ENCODE measurements around the gene KDM7A. TPM values are rescaled to one million over a fixed set of nuclear protein-coding genes. Genes with fewer than 3 reads are reported as not detected.

KDM7A gene
- polyA plus RNA-seq, 2 of the 4 experiments (the other 2 are of a cell fraction): 1.4 to 4.1 TPM

GRCh38 chr7:140050100-140050499, 126.7 kb downstream of the KDM7A start:
- 89% methylated on average over 3 of the region's 3 CpGs for WGBS (ENCODE audit: missing lambda C conversion rate)
- ATAC-seq: no peak

DNA sequence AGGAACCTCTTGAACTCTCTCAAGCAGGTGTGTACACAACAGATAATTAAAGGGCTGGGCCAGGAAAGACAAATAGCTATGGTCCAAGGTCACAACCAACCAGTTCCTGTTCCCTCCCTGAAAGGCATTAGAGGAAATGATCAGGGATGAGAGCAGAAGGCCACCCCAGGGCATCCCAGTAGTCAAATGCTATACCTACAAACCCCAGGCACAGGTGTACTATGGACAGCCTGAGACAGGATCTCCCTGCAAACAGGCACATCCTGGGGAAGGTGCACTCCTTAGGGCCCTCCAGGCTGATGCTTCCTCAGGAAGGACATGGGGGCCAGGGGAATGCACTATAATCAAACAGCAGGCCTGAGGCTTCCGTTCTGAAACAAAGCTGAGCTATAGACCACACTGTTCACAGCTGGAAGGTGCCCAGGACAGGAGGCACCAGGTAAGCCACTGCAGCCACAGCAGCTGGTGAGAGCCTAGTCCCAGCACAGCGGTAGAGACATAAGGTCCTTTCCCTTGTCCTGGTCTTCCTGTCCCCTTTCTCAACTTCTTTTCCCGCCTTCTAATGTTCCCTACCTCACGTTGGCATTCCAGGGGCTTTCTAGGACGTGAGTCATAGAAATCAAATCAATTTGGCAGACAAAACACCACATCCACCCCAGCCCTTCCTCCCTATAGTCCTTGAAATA, 127.3 kb downstream of the KDM7A start:
- no peaks in the 10 kb centered on the region for H3K9me3 ChIP-seq
- H3K27ac ChIP-seq: no peak overlapping the region
- no peak overlapping the region for H3K4me3 ChIP-seq
- no peak overlapping the region for H3K4me2 ChIP-seq
- FAIRE-seq (no peak), DNase-seq (ENCODE audit: low read depth in 1 of 2, low spot score in 1 of 2) (no peak), ATAC-seq (no peak)
- WGBS (ENCODE audit: missing lambda C conversion rate): 77% methylated on average over 5 of the region's 5 CpGs
- no peak for TF ChIP-seq GATA3 (IDR thresholded peaks at IDR 0.05; ENCODE audit: borderline replicate concordance)
- TF ChIP-seq PHF8 (IDR thresholded peaks at IDR 0.05; ENCODE audit: borderline replicate concordance, low read depth): no peak
- no peak for TF ChIP-seq MAZ (IDR thresholded peaks at IDR 0.05; ENCODE audit: borderline replicate concordance, low read depth, low read length)
- TF ChIP-seq, protein P1, sequence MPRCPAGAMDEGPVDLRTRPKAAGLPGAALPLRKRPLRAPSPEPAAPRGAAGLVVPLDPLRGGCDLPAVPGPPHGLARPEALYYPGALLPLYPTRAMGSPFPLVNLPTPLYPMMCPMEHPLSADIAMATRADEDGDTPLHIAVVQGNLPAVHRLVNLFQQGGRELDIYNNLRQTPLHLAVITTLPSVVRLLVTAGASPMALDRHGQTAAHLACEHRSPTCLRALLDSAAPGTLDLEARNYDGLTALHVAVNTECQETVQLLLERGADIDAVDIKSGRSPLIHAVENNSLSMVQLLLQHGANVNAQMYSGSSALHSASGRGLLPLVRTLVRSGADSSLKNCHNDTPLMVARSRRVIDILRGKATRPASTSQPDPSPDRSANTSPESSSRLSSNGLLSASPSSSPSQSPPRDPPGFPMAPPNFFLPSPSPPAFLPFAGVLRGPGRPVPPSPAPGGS (IDR thresholded peaks at IDR 0.05): no peak
- no peak for TF ChIP-seq SREBF2 (IDR thresholded peaks at IDR 0.05)
- TF ChIP-seq RCOR1 (IDR thresholded peaks at IDR 0.05; ENCODE audit: low read depth, low read length): no peak
- TF ChIP-seq HMGXB4 (CRISPR knock-in tag; IDR thresholded peaks at IDR 0.05; ENCODE audit: borderline replicate concordance): no peak
- no peak for TF ChIP-seq FOXS1 (CRISPR knock-in tag; IDR thresholded peaks at IDR 0.05)
- no peak for TF ChIP-seq CEBPB (IDR thresholded peaks at IDR 0.05)
- TF ChIP-seq, protein P2, sequence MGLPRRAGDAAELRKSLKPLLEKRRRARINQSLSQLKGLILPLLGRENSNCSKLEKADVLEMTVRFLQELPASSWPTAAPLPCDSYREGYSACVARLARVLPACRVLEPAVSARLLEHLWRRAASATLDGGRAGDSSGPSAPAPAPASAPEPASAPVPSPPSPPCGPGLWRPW (IDR thresholded peaks at IDR 0.05): no peak
- TF ChIP-seq KDM1A (IDR thresholded peaks at IDR 0.05; ENCODE audit: low read depth): no peak
- TF ChIP-seq TP53 (CRISPR knock-in tag; IDR thresholded peaks at IDR 0.05): no peak
- TF ChIP-seq KDM5A (IDR thresholded peaks at IDR 0.05): no peak
- peaks cover 10% of the 10 kb centered on the region; the same call in 1 of the 3 replicates for H3K4me1 ChIP-seq
- CTCF ChIA-PET: interaction anchor here (1.8 kb wide), 1 partner anchor 10 kb away, joined by 4 read pairs; no protein-coding TSS in a partner anchor
- POLR2A ChIA-PET: no interaction called here

More at GRCh38 chr7:140050100-140050499, 126.7 kb downstream of the KDM7A start:
- H3K4me2 ChIP-seq: no peak overlapping the region
- peaks cover 10% of the 10 kb centered on the region; the same call in 1 of the 3 replicates for H3K4me1 ChIP-seq
- FAIRE-seq (no peak), DNase-seq (ENCODE audit: low read depth in 1 of 2, low spot score in 1 of 2) (no peak)
- ChIA-PET CTCF (interaction anchor here (0.6 kb wide), 1 partner anchor 118 kb away, joined by 3 read pairs; no protein-coding TSS in a partner anchor), POLR2A (no interaction called here)
- no peak for TF ChIP-seq HEYL (CRISPR knock-in tag; IDR thresholded peaks at IDR 0.05)
- TF ChIP-seq HMGXB4 (CRISPR knock-in tag; IDR thresholded peaks at IDR 0.05; ENCODE audit: borderline replicate concordance): no peak
- H3K9me3 ChIP-seq: no peaks in the 10 kb centered on the region
- no peak overlapping the region for H3K4me3 ChIP-seq
- H3K27ac ChIP-seq: no peak overlapping the region

GRCh38 chr7:140048989-140049338, 127.8 kb downstream of the KDM7A start:
- FAIRE-seq (no peak), DNase-seq (ENCODE audit: low read depth in 1 of 2, low spot score in 1 of 2) (no peak), ATAC-seq (no peak)
- peaks cover 10% of the 10 kb centered on the region; the same call in 1 of the 3 replicates for H3K4me1 ChIP-seq
- H3K4me3 ChIP-seq: no peak overlapping the region
- no peaks in the 10 kb centered on the region for H3K9me3 ChIP-seq
- H3K27ac ChIP-seq: no peak overlapping the region
- no peak overlapping the region for H3K4me2 ChIP-seq
- ChIA-PET CTCF (interaction anchor here (1.8 kb wide), 1 partner anchor 10 kb away, joined by 4 read pairs; no protein-coding TSS in a partner anchor), POLR2A (no interaction called here)
- 3% methylated on average over 1 of the region's 1 CpG for WGBS (ENCODE audit: missing lambda C conversion rate)
- TF ChIP-seq HMGXB4 (CRISPR knock-in tag; IDR thresholded peaks at IDR 0.05; ENCODE audit: borderline replicate concordance) (no peak), ESRRA (IDR thresholded peaks at IDR 0.05; ENCODE audit: borderline replicate concordance, low read length) (no peak), PHF8 (IDR thresholded peaks at IDR 0.05; ENCODE audit: borderline replicate concordance, low read depth) (no peak), FOSB (CRISPR knock-in tag; IDR thresholded peaks at IDR 0.05) (no peak), NR3C1 (IDR thresholded peaks at IDR 0.05) (no peak), EP300 (IDR thresholded peaks at IDR 0.05) (no peak), NFE2L2 (conservative IDR thresholded peaks at IDR 0.05; ENCODE audit: low read length) (no peak), POLR2A (IDR thresholded peaks at IDR 0.05; ENCODE audit: low read length) (no peak), MAX (IDR thresholded peaks at IDR 0.05) (no peak), JUN (IDR thresholded peaks at IDR 0.05) (no peak), HOXB5 (CRISPR knock-in tag; IDR thresholded peaks at IDR 0.05) (no peak), EHF (CRISPR knock-in tag; IDR thresholded peaks at IDR 0.05) (no peak), CHD2 (IDR thresholded peaks at IDR 0.05; ENCODE audit: low read length, partially characterized antibody) (no peak), KDM1A (IDR thresholded peaks at IDR 0.05; ENCODE audit: low read depth) (no peak), MAZ (IDR thresholded peaks at IDR 0.05; ENCODE audit: borderline replicate concordance, low read depth, low read length) (no peak), CHD4 (IDR thresholded peaks at IDR 0.05; ENCODE audit: borderline replicate concordance) (no peak)

All from A549 (cell line).